Measurements from ENCODE around the gene XCL2. TPM values are rescaled to one million over a fixed set of nuclear protein-coding genes. Genes with fewer than 3 reads are reported as not detected.
A peak's percentile ranks its signal among the peaks of the same experiment; 100 is the strongest.

Gene XCL2
- total and polyA plus RNA-seq, 4 donors, result 0.23 to 0.92 (median 0.55) TPM

GRCh38 chr1:168499688-168500049 is 44.1 kb downstream of the XCL2 start (continued):
- TF ChIP-seq, protein P1, sequence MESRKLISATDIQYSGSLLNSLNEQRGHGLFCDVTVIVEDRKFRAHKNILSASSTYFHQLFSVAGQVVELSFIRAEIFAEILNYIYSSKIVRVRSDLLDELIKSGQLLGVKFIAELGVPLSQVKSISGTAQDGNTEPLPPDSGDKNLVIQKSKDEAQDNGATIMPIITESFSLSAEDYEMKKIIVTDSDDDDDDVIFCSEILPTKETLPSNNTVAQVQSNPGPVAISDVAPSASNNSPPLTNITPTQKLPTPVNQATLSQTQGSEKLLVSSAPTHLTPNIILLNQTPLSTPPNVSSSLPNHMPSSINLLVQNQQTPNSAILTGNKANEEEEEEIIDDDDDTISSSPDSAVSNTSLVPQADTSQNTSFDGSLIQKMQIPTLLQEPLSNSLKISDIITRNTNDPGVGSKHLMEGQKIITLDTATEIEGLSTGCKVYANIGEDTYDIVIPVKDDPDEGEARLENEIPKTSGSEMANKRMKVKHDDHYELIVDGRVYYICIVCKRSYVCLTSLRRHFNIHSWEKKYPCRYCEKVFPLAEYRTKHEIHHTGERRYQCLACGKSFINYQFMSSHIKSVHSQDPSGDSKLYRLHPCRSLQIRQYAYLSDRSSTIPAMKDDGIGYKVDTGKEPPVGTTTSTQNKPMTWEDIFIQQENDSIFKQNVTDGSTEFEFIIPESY (IDR thresholded peaks at IDR 0.05), result no peak
- no peak for TF ChIP-seq FOXA2 (IDR thresholded peaks at IDR 0.05)

DNA sequence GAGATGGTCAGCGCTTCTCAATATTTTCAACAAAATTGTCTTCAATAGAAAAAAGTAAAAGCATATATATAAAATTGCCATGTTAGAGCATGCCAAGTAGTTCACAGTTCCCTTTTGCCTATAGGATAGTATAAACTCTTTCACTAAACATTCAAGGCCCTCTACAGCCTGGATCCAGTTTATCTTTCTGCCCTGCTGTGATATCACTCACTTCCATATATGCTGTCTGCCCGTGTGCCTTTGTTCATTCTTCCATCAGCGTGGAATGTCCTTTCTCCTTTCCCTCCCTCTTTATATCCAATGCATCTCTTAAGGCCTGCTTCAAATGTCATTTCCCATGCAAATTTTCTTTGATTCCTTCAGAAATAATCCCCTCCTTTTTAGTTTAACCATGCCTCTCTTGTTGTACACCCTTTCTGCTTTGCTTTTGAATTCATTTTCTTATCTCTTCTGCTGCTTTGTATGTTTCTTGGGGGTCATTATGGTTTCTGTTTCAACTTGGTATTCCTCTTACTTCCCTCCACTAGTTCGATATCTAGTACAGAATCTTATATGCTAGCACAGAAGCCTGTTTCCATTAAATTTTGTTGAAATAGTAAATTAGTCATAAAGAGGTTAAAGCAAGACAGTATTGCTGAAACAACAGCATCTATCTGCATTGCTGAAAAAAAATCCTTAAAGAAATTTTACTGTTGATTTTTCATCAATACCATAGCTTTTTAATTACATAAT is 44.7 kb downstream of the XCL2 start:
- WGBS, result 91% methylated on average over 4 of the region's 4 CpGs
- no peak for TF ChIP-seq NR2F2 (IDR thresholded peaks at IDR 0.05)
- no peak for TF ChIP-seq REST (IDR thresholded peaks at IDR 0.05)
- TF ChIP-seq GABPA (IDR thresholded peaks at IDR 0.05 in 1 of 2, conservative IDR thresholded peaks at IDR 0.05 in 1 of 2), result no peak
- peaks cover 0 to 2% (median 0%) of the 10 kb centered on the region in 4 donors for H3K4me1 ChIP-seq (ENCODE audit: control insufficient read depth in 4 of 4, insufficient read depth in 4 of 4, low read length in 3 of 4)
- no peak overlapping the region for H3K4me3 ChIP-seq (ENCODE audit: low read depth in 1 of 3, low read length in 3 of 3)
- no peaks in the 10 kb centered on the region for H3K9me3 ChIP-seq (ENCODE audit: control insufficient read depth in 4 of 4, low read length in 3 of 4)
- no peak overlapping the region for H3K27ac ChIP-seq (ENCODE audit: low read depth in 1 of 2, low read length in 2 of 2)
- H3K36me3 ChIP-seq (ENCODE audit: control insufficient read depth in 4 of 4, insufficient read depth in 3 of 4, low read depth in 1 of 4, low read length in 3 of 4), result no peaks in the 10 kb centered on the region
- H3K9ac ChIP-seq (ENCODE audit: low read depth in 1 of 2, low read length in 2 of 2), result no peak overlapping the region
- H3K27me3 ChIP-seq (ENCODE audit: control insufficient read depth in 4 of 4, insufficient read depth in 4 of 4, low read length in 3 of 4), result no peaks in the 10 kb centered on the region
- no peak for DNase-seq (ENCODE audit: low spot score)

DNA sequence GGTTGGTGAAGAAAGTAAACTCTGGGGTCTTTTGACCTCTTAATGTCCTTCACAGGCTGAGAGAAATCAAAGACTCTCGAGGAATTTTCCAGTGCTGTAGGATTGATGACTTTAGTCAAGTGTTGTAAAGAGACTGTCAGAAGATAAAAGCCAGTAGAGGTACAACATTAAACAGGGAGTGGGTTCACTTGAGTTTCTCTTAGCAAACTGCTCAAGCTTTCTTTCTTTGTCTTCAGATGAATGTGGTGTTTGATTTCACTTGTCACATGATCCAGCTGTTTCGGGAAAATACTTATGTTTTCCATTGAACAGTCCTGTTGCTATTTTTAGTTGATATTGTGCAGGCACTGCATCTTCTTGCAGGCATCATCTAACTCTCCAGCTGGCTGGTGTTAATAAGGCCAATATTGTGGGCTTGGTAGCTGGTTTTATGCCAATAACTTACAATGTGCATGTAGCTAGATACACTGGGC is 45.6 kb downstream of the XCL2 start:
- DNase-seq (ENCODE audit: low spot score), result no peak
- H3K4me3 ChIP-seq (ENCODE audit: low read depth in 1 of 3, low read length in 3 of 3), result no peak overlapping the region
- H3K36me3 ChIP-seq (ENCODE audit: control insufficient read depth in 4 of 4, insufficient read depth in 3 of 4, low read depth in 1 of 4, low read length in 3 of 4), result no peaks in the 10 kb centered on the region
- WGBS, result 77% methylated on average over 2 of the region's 2 CpGs
- no peak for TF ChIP-seq CTCF (IDR thresholded peaks at IDR 0.05; ENCODE audit: low read depth, low read length, missing input control)
- TF ChIP-seq RAD21 (IDR thresholded peaks at IDR 0.05), result no peak
- TF ChIP-seq NR2F2 (IDR thresholded peaks at IDR 0.05), result peak; percentile 43
- TF ChIP-seq RXRA (IDR thresholded peaks at IDR 0.05), result peak in 1 of 2 donors; percentile 6
- no peak for TF ChIP-seq SP1 (IDR thresholded peaks at IDR 0.05)
- H3K27ac ChIP-seq (ENCODE audit: low read depth in 1 of 2, low read length in 2 of 2), result no peak overlapping the region
- H3K4me1 ChIP-seq (ENCODE audit: control insufficient read depth in 4 of 4, insufficient read depth in 4 of 4, low read length in 3 of 4), result no peaks in the 10 kb centered on the region
- no peaks in the 10 kb centered on the region for H3K9me3 ChIP-seq (ENCODE audit: control insufficient read depth in 4 of 4, low read length in 3 of 4)
- no peaks in the 10 kb centered on the region for H3K27me3 ChIP-seq (ENCODE audit: control insufficient read depth in 4 of 4, insufficient read depth in 4 of 4, low read length in 3 of 4)
- H3K9ac ChIP-seq (ENCODE audit: low read depth in 1 of 2, low read length in 2 of 2), result no peak overlapping the region
